H9 (cell line): Measurements from ENCODE around the gene EYA4. TPM values are rescaled to one million over a fixed set of nuclear protein-coding genes. Genes with fewer than 3 reads are reported as not detected.

Source experiments
- DNase-seq: peaks from one replicate; pipeline ENCODE4 v3.0.0-alpha.2; 2017
- H2AFZ ChIP-seq: one replicate; pipeline ENCODE4 v1.6.1; 2013; ENCODE audit warnings: mild to moderate bottlenecking, low read length, control low read depth, moderate library complexity
- H2AK5ac ChIP-seq: 2 replicates; pipeline ENCODE4 v1.6.1; 2013; ENCODE audit warnings: low read length, control low read depth, mixed read lengths; ENCODE audit not compliant: insufficient read length
- H2BK120ac ChIP-seq: one replicate; pipeline ENCODE4 v1.6.1; 2013; ENCODE audit warnings: low read depth, mild to moderate bottlenecking, low read length, control low read depth, inconsistent platforms; ENCODE audit not compliant: poor library complexity, severe bottlenecking
- H2BK12ac ChIP-seq: 2 replicates; pipeline ENCODE4 v1.6.1; 2013; ENCODE audit warnings: low read length, control low read depth, mixed read lengths, low read depth; ENCODE audit not compliant: insufficient read length
- H2BK15ac ChIP-seq: 2 replicates; pipeline ENCODE4 v1.6.1; 2013; ENCODE audit warnings: low read depth, low read length, control low read depth
- H2BK20ac ChIP-seq: one replicate; pipeline ENCODE4 v1.6.1; 2013; ENCODE audit warnings: low read depth, mild to moderate bottlenecking, low read length, control low read depth, inconsistent platforms; ENCODE audit not compliant: poor library complexity, severe bottlenecking
- H2BK5ac ChIP-seq: 2 replicates; pipeline ENCODE4 v1.6.1; 2013; ENCODE audit warnings: low read length, control low read depth, mixed read lengths; ENCODE audit not compliant: insufficient read length
- H3K14ac ChIP-seq: 2 replicates; pipeline ENCODE4 v1.6.1; 2013; ENCODE audit warnings: low read length, control low read depth; ENCODE audit not compliant: insufficient read depth
- H3K18ac ChIP-seq: 2 replicates; pipeline ENCODE4 v1.6.1; 2013; ENCODE audit warnings: low read depth, mild to moderate bottlenecking, mixed read lengths, low read length, control low read depth; ENCODE audit not compliant: insufficient read length
- H3K23ac ChIP-seq: 2 replicates; pipeline ENCODE4 v1.6.1; 2013; ENCODE audit warnings: low read length, control low read depth, mixed read lengths, low read depth; ENCODE audit not compliant: insufficient read length
- H3K23me2 ChIP-seq: 2 replicates; pipeline ENCODE4 v1.6.1; 2013; ENCODE audit warnings: low read depth, mild to moderate bottlenecking, mixed read lengths, low read length, control low read depth; ENCODE audit not compliant: insufficient read length, poor library complexity, severe bottlenecking
- H3K27ac ChIP-seq: 2 replicates; pipeline ENCODE4 v1.5.1; 2013; ENCODE audit warnings: low read length, control low read depth, mixed read lengths, low read depth; ENCODE audit not compliant: insufficient read length
- H3K27me3 ChIP-seq: 2 replicates; pipeline ENCODE4 v1.6.1; 2013; ENCODE audit warnings: low read length, control low read depth, inconsistent platforms; ENCODE audit not compliant: insufficient read depth
- H3K4ac ChIP-seq: 2 replicates; pipeline ENCODE4 v1.6.1; 2013; ENCODE audit warnings: low read depth, mild to moderate bottlenecking, control low read depth, inconsistent platforms, low read length, moderate library complexity
- H3K4me1 ChIP-seq: 2 replicates; pipeline ENCODE4 v1.6.1; 2013; ENCODE audit warnings: low read length, control low read depth, inconsistent platforms; ENCODE audit not compliant: insufficient read depth
- H3K4me2 ChIP-seq: 2 replicates; pipeline ENCODE4 v1.6.1; 2013; ENCODE audit warnings: low read length, control low read depth, mixed read lengths; ENCODE audit not compliant: insufficient read length, insufficient read depth
- H3K56ac ChIP-seq: 2 replicates; pipeline ENCODE4 v1.6.1; 2013; ENCODE audit warnings: low read depth, mild to moderate bottlenecking, mixed read lengths, low read length, control low read depth; ENCODE audit not compliant: insufficient read length
- H3K79me1 ChIP-seq: 2 replicates; pipeline ENCODE4 v1.6.1; 2013; ENCODE audit warnings: low read depth, mild to moderate bottlenecking, moderate library complexity, low read length, control low read depth, inconsistent platforms; ENCODE audit not compliant: insufficient read depth, poor library complexity, severe bottlenecking
- H3K79me2 ChIP-seq: 2 replicates; pipeline ENCODE4 v1.6.1; 2013; ENCODE audit warnings: low read length, control low read depth, inconsistent platforms; ENCODE audit not compliant: insufficient read depth
- H3K9ac ChIP-seq: 2 replicates; pipeline ENCODE4 v1.6.1; 2013; ENCODE audit warnings: low read length, control low read depth, mixed read lengths; ENCODE audit not compliant: insufficient read length; ENCODE audit errors: extremely low read depth
- H3K9me3 ChIP-seq: one replicate; pipeline ENCODE4 v1.6.1; 2013; ENCODE audit warnings: low read depth, low read length, inconsistent platforms; ENCODE audit not compliant: control insufficient read depth
- H3T11ph ChIP-seq: one replicate; pipeline ENCODE4 v1.6.1; 2013; ENCODE audit warnings: mild to moderate bottlenecking, low read length, control low read depth, inconsistent platforms
- H4K20me1 ChIP-seq: one replicate; pipeline ENCODE4 v1.6.1; 2013; ENCODE audit not compliant: control insufficient read depth, insufficient read length, insufficient read depth
- H4K5ac ChIP-seq: 2 replicates; pipeline ENCODE4 v1.6.1; 2013; ENCODE audit warnings: low read depth, mild to moderate bottlenecking, mixed read lengths, low read length, control low read depth; ENCODE audit not compliant: insufficient read length
- H4K8ac ChIP-seq: replicated peaks from 2 replicates; pipeline ENCODE4 v1.6.1; 2013; ENCODE audit warnings: low read length, control low read depth, mixed read lengths, low read depth; ENCODE audit not compliant: insufficient read length
- H4K91ac ChIP-seq: 2 replicates; pipeline ENCODE4 v1.6.1; 2013; ENCODE audit warnings: low read depth, mild to moderate bottlenecking, moderate library complexity, mixed read lengths, low read length, control low read depth; ENCODE audit not compliant: insufficient read length
- H3K27ac Mint-ChIP-seq, 3 experiments: 2 replicates in 2 of 3; 3 replicates in 1 of 3; pipeline ENCODE4 v1.8.0; 2020 to 2021; ENCODE audit warnings: mixed read lengths in 3 of 3, mild to moderate bottlenecking in 1 of 3, moderate library complexity in 1 of 3
- H3K27me3 Mint-ChIP-seq: 2 replicates; pipeline ENCODE4 v1.8.0; 2021; ENCODE audit warnings: low read depth, mild to moderate bottlenecking, moderate library complexity, mixed read lengths
- H3K36me3 Mint-ChIP-seq, 3 experiments: 2 replicates in 2 of 3; 3 replicates in 1 of 3; pipeline ENCODE4 v1.8.0; 2020 to 2021; ENCODE audit warnings: low read depth in 3 of 3, mixed read lengths in 3 of 3; ENCODE audit not compliant: insufficient read depth in 1 of 3
- H3K4me1 Mint-ChIP-seq, 2 experiments: 2 replicates each; pipeline ENCODE4 v1.8.0; 2020; ENCODE audit warnings: mixed read lengths in 2 of 2
- H3K4me3 Mint-ChIP-seq, 2 experiments: 2 replicates in 1 of 2; 3 replicates in 1 of 2; pipeline ENCODE4 v1.8.0; 2020 to 2021; ENCODE audit warnings: mild to moderate bottlenecking in 2 of 2, mixed read lengths in 2 of 2, moderate library complexity in 1 of 2
- H3K9me3 Mint-ChIP-seq, 2 experiments: 2 replicates in 1 of 2; 3 replicates in 1 of 2; pipeline ENCODE4 v1.8.0; 2020; ENCODE audit warnings: mild to moderate bottlenecking in 2 of 2, mixed read lengths in 2 of 2, moderate library complexity in 1 of 2
- WGBS: extraction: QIAGEN DNeasy Blood & Tissue Kit; methylation state at CpG from one replicate; pipeline ENCODE4 v1.1.7; 2013; ENCODE audit warnings: missing lambda C conversion rate, low lambda C conversion rate, mixed read lengths; ENCODE audit not compliant: insufficient read length; ENCODE audit errors: extremely low coverage; 5-methylcytosine and 5-hydroxymethylcytosine counted together
- total RNA-seq: library from RNA; stranded (reverse); gene quantifications from 2 replicates; pipeline ENCODE4 v1.2.1, GENCODE V29; 2021
- TF ChIP-seq, protein P1 (sequence below): fragments of 200-600 bp; sonication (generic); conservative IDR thresholded peaks from 3 replicates; pipeline ENCODE4 v1.8.0; 2021; ENCODE audit warnings: antibody characterized with exemption, mild to moderate bottlenecking

Gene EYA4
- total RNA-seq, 1 experiment from 2014 or later, result 0.26 TPM

DNA sequence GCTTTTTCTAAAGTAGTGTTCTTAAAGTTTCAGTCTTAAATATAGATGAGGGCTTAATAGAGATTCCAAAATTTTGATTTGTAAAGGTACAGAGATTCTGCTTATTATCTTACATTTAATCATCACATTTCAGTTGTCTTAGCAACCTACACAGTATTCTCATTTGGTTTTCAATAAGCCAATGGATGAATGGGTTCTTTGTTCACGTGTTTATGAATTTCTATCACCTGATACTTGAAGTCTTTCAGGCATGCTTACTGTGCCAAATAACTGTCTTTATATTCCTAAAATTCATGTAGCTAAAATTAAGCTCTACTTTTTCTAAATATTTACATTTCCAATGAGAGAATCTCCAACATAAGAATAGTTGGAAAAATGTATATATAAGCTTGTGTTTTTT lies 152.7 kb downstream of the EYA4 start:
- Histone ChIP-seq H2AFZ (no peak overlapping the region), H3K18ac (no peak overlapping the region), H3K9me3 (no peaks in the 10 kb centered on the region), H4K91ac (no peak overlapping the region), H2AK5ac (no peak overlapping the region), H3K23ac (no peak overlapping the region), H3K79me1 (no peaks in the 10 kb centered on the region), H3K4me1 (peaks cover 3% of the 10 kb centered on the region), H2BK12ac (no peak overlapping the region), H3T11ph (no peak overlapping the region), H3K27me3 (no peaks in the 10 kb centered on the region), H4K5ac (no peak overlapping the region), H4K8ac (no peak overlapping the region), H2BK20ac (no peak overlapping the region), H3K23me2 (no peaks in the 10 kb centered on the region), H3K14ac (no peak overlapping the region), H3K9ac (no peak overlapping the region), H2BK120ac (no peak overlapping the region), H4K20me1 (no peaks in the 10 kb centered on the region), H3K56ac (no peak overlapping the region), H2BK15ac (no peak overlapping the region), H3K4ac (no peak overlapping the region), H3K27ac (no peak overlapping the region), H3K4me2 (no peak overlapping the region), H3K79me2 (no peaks in the 10 kb centered on the region), H2BK5ac (no peak overlapping the region)
- H3K27ac Mint-ChIP-seq, result no peak overlapping the region
- H3K27me3 Mint-ChIP-seq, result no peaks in the 10 kb centered on the region
- H3K4me3 Mint-ChIP-seq, result no peak overlapping the region
- H3K4me1 Mint-ChIP-seq, result peaks cover 15 to 17% of the 10 kb centered on the region in 2 experiments
- TF ChIP-seq, protein P1, sequence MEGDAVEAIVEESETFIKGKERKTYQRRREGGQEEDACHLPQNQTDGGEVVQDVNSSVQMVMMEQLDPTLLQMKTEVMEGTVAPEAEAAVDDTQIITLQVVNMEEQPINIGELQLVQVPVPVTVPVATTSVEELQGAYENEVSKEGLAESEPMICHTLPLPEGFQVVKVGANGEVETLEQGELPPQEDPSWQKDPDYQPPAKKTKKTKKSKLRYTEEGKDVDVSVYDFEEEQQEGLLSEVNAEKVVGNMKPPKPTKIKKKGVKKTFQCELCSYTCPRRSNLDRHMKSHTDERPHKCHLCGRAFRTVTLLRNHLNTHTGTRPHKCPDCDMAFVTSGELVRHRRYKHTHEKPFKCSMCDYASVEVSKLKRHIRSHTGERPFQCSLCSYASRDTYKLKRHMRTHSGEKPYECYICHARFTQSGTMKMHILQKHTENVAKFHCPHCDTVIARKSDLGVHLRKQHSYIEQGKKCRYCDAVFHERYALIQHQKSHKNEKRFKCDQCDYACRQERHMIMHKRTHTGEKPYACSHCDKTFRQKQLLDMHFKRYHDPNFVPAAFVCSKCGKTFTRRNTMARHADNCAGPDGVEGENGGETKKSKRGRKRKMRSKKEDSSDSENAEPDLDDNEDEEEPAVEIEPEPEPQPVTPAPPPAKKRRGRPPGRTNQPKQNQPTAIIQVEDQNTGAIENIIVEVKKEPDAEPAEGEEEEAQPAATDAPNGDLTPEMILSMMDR, result no peak
- no peak for DNase-seq
- no peaks in the 10 kb centered on the region for H3K36me3 Mint-ChIP-seq
- no peaks in the 10 kb centered on the region for H3K9me3 Mint-ChIP-seq
- WGBS, result no CpG with 5 or more reads among the region's 1 CpG
